Fibroblast of mammary gland (primary cell): ENCODE data around the gene PRSS58.

Experiments
- DNase-seq: peaks from one replicate; pipeline ENCODE4 v3.0.0-alpha.2; 2010; ENCODE audit warnings: low read depth
- H3K4me3 ChIP-seq: 2 replicates; pipeline ENCODE4 v1.5.1; 2011; ENCODE audit warnings: low read depth, mild to moderate bottlenecking, low read length, moderate library complexity; ENCODE audit not compliant: control insufficient read depth
- CTCF ChIP-seq: conservative IDR thresholded peaks from 2 replicates; pipeline ENCODE4 v1.5.1; 2011; ENCODE audit warnings: low read depth, low read length, inconsistent platforms; ENCODE audit not compliant: control insufficient read depth, insufficient read depth

The PRSS58 gene

GRCh38 chr7:142263598-142264380 is 5.9 kb upstream of the PRSS58 start:
- no peak overlapping the region for H3K4me3 ChIP-seq
- peak; percentile 76 for DNase-seq
- TF ChIP-seq CTCF, result no peak

GRCh38 chr7:142250705-142251104 is 7.2 kb downstream of the PRSS58 start:
- no peak for DNase-seq
- H3K4me3 ChIP-seq, result no peak overlapping the region
- no peak for TF ChIP-seq CTCF

- H3K4me3 ChIP-seq, result no peak overlapping the region
- TF ChIP-seq CTCF, result no peak
- DNase-seq, result no peak
Observed at GRCh38 chr7:142249918-142250317, 7.9 kb downstream of the PRSS58 start.

- TF ChIP-seq CTCF, result no peak
- DNase-seq, result no peak
- no peak overlapping the region for H3K4me3 ChIP-seq
Observed at GRCh38 chr7:142248166-142249160, 9.4 kb downstream of the PRSS58 start.

- DNase-seq, result no peak
- no peak overlapping the region for H3K4me3 ChIP-seq
- TF ChIP-seq CTCF, result no peak
Observed at GRCh38 chr7:142243823-142244222, 14.0 kb downstream of the PRSS58 start.

GRCh38 chr7:142240546-142240945 is 17.3 kb downstream of the PRSS58 start:
- DNase-seq, result no peak
- TF ChIP-seq CTCF, result no peak
- no peak overlapping the region for H3K4me3 ChIP-seq
